ENCODE data around the gene EIF4G3. TPM values are rescaled to one million over a fixed set of nuclear protein-coding genes. Genes with fewer than 3 reads are reported as not detected.
"Not testable (repeated sequence)": the region's sequence is repeated elsewhere in the genome, so short reads cannot be mapped to it uniquely, and the experiment has no call there.

The EIF4G3 gene
- total RNA-seq, 4 donors from 2014 or later, result 28.3 to 55.5 (median 35.5) TPM

DNA sequence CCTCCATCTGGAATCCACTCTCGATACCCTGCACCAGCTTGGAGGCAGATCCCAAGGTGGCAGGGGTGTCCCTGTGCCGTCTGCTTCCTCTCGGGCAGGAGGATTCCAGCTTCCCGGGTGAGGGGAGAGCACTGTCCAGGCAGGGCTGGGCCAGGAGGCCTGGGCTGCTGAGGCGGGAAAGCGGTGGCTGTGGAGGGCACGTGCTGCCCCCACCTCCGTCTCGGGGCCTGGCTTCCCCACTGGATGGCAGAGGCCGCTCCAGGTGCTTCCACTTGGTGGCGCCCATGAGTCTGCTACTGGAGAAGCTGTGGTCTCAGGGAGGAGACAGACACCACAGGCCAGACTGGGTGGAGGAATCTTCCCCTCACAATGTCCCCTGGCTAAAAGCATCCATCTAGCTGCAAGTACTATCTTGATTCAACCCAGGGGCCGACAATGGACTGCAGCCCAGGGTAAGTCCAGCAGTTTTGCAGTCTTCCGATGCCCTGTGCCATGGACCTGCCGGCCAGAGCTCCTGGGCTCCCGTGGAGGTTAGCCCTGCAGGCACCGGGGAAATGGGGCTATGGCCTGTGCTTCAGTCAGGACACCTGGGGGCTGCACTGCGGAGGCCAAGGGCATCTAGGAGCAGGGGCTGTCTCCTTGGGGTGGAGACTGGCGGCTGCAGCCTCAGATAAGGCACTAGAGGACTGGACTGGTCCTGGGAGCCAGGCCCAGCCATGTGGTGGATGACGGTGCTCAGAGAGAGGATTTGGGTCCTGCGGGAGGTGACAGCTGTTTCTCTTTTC, 41.3 kb upstream of the EIF4G3 start:
- intact Hi-C loops (cut with DNase I), result no loop called here
- WGBS, 2 donors, result 40 to 100% methylated on average over 1 to 2 of the region's 20 CpGs
- H3K4me3 ChIP-seq, result no peak overlapping the region
- no peak for TF ChIP-seq POLR2A (IDR thresholded peaks at IDR 0.05)
- peak in 2 of 6 experiments; percentile 14 to 35 for TF ChIP-seq CTCF (IDR thresholded peaks at IDR 0.05)
- peaks cover 11 to 60% (median 29%) of the 10 kb centered on the region in 3 donors for H3K36me3 ChIP-seq
- no peaks in the 10 kb centered on the region for H3K4me1 ChIP-seq
- no peak for DNase-seq
- H3K9me3 ChIP-seq, result no peaks in the 10 kb centered on the region
- H3K27ac ChIP-seq, result no peak overlapping the region
- no peaks in the 10 kb centered on the region for H3K27me3 ChIP-seq

- 55 to 63% methylated on average over 4 to 5 of the region's 19 CpGs for WGBS, 2 donors
- no peak overlapping the region for H3K4me3 ChIP-seq
- DNase-seq, result no peak
- TF ChIP-seq CTCF (IDR thresholded peaks at IDR 0.05) (peak; percentile 31 to 72 (median 56)), POLR2A (IDR thresholded peaks at IDR 0.05) (no peak)
- no peak overlapping the region for H3K27ac ChIP-seq
- no peaks in the 10 kb centered on the region for H3K4me1 ChIP-seq
- H3K36me3 ChIP-seq, result peaks cover 11 to 52% (median 27%) of the 10 kb centered on the region in 3 donors
- H3K27me3 ChIP-seq, result no peaks in the 10 kb centered on the region
- intact Hi-C loops (cut with DNase I), result no loop called here
- H3K9me3 ChIP-seq, result no peaks in the 10 kb centered on the region
Measured at GRCh38 chr1:21216835-21217811, 40.4 kb upstream of the EIF4G3 start.

- TF ChIP-seq CTCF (IDR thresholded peaks at IDR 0.05) (no peak), POLR2A (IDR thresholded peaks at IDR 0.05) (no peak)
- Histone ChIP-seq H3K4me1 (no peaks in the 10 kb centered on the region), H3K27me3 (no peaks in the 10 kb centered on the region), H3K9me3 (no peaks in the 10 kb centered on the region), H3K4me3 (no peak overlapping the region), H3K36me3 (peaks cover 0 to 2% (median 0%) of the 10 kb centered on the region in 3 donors), H3K27ac (no peak overlapping the region)
- intact Hi-C loops (cut with DNase I), result no loop called here
- DNase-seq, result no peak
- WGBS, 2 donors, result 50 to 53% methylated on average over 3 of the region's 3 CpGs
Measured at GRCh38 chr1:21212126-21212525, 35.4 kb upstream of the EIF4G3 start.

- H3K27me3 ChIP-seq; H3K9me3 ChIP-seq; H3K36me3 ChIP-seq; H3K4me3 ChIP-seq; H3K4me1 ChIP-seq; intact Hi-C loops (cut with DNase I); H3K27ac ChIP-seq; DNase-seq: not testable (repeated sequence)
- 70 to 77% methylated on average over 6 of the region's 6 CpGs for WGBS, 2 donors
Measured at GRCh38 chr1:21208137-21208700, 31.5 kb upstream of the EIF4G3 start.

- 29 to 50% methylated on average over 2 of the region's 2 CpGs for WGBS, 2 donors
- Histone ChIP-seq H3K9me3 (no peaks in the 10 kb centered on the region), H3K27me3 (no peaks in the 10 kb centered on the region), H3K27ac (no peak overlapping the region), H3K4me1 (no peaks in the 10 kb centered on the region), H3K4me3 (no peak overlapping the region), H3K36me3 (no peaks in the 10 kb centered on the region)
- DNase-seq, result no peak
- intact Hi-C loops (cut with DNase I), result no loop called here
- TF ChIP-seq POLR2A (IDR thresholded peaks at IDR 0.05), result no peak
- TF ChIP-seq CTCF (IDR thresholded peaks at IDR 0.05), result no peak
Measured at GRCh38 chr1:21206117-21206516, 29.4 kb upstream of the EIF4G3 start.

All from esophagus squamous epithelium (tissue), 5 donors.